ENCODE data around the gene NUDCD3. TPM values are rescaled to one million over a fixed set of nuclear protein-coding genes. Genes with fewer than 3 reads are reported as not detected.

Gene NUDCD3
- total and polyA plus RNA-seq, 2 experiments from 2014 or later: 35.7 to 42.7 TPM

DNA sequence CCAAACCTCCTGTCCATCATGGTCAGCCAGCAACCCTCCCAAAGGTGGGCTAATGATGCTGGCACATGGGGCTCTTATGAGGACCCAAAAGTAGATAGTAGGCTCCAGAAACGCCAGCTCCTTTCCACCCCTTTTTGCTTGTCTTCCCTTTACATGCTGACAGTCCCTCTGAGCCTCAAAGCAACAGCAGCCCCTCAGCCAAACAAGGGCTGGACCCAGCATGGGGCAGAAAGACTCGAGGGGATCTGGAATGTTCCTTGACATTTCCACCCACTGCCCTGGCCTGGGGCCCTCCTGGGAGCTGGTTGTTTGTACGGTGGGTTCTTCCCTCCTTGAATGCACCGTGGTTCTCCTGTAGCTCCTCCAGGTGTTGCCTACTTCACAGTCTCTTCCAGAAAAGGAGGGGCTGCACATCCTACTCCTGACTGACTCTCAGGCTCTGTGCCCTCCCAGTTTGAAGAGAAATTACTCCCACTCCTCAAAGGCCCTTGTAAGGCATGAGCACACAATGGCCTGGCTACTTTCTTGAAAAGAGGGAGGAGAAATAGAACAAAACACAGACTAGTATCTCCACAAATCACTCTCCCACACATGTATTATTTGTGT lies 21.5 kb upstream of the NUDCD3 start (continued):
- TF ChIP-seq, protein P1, sequence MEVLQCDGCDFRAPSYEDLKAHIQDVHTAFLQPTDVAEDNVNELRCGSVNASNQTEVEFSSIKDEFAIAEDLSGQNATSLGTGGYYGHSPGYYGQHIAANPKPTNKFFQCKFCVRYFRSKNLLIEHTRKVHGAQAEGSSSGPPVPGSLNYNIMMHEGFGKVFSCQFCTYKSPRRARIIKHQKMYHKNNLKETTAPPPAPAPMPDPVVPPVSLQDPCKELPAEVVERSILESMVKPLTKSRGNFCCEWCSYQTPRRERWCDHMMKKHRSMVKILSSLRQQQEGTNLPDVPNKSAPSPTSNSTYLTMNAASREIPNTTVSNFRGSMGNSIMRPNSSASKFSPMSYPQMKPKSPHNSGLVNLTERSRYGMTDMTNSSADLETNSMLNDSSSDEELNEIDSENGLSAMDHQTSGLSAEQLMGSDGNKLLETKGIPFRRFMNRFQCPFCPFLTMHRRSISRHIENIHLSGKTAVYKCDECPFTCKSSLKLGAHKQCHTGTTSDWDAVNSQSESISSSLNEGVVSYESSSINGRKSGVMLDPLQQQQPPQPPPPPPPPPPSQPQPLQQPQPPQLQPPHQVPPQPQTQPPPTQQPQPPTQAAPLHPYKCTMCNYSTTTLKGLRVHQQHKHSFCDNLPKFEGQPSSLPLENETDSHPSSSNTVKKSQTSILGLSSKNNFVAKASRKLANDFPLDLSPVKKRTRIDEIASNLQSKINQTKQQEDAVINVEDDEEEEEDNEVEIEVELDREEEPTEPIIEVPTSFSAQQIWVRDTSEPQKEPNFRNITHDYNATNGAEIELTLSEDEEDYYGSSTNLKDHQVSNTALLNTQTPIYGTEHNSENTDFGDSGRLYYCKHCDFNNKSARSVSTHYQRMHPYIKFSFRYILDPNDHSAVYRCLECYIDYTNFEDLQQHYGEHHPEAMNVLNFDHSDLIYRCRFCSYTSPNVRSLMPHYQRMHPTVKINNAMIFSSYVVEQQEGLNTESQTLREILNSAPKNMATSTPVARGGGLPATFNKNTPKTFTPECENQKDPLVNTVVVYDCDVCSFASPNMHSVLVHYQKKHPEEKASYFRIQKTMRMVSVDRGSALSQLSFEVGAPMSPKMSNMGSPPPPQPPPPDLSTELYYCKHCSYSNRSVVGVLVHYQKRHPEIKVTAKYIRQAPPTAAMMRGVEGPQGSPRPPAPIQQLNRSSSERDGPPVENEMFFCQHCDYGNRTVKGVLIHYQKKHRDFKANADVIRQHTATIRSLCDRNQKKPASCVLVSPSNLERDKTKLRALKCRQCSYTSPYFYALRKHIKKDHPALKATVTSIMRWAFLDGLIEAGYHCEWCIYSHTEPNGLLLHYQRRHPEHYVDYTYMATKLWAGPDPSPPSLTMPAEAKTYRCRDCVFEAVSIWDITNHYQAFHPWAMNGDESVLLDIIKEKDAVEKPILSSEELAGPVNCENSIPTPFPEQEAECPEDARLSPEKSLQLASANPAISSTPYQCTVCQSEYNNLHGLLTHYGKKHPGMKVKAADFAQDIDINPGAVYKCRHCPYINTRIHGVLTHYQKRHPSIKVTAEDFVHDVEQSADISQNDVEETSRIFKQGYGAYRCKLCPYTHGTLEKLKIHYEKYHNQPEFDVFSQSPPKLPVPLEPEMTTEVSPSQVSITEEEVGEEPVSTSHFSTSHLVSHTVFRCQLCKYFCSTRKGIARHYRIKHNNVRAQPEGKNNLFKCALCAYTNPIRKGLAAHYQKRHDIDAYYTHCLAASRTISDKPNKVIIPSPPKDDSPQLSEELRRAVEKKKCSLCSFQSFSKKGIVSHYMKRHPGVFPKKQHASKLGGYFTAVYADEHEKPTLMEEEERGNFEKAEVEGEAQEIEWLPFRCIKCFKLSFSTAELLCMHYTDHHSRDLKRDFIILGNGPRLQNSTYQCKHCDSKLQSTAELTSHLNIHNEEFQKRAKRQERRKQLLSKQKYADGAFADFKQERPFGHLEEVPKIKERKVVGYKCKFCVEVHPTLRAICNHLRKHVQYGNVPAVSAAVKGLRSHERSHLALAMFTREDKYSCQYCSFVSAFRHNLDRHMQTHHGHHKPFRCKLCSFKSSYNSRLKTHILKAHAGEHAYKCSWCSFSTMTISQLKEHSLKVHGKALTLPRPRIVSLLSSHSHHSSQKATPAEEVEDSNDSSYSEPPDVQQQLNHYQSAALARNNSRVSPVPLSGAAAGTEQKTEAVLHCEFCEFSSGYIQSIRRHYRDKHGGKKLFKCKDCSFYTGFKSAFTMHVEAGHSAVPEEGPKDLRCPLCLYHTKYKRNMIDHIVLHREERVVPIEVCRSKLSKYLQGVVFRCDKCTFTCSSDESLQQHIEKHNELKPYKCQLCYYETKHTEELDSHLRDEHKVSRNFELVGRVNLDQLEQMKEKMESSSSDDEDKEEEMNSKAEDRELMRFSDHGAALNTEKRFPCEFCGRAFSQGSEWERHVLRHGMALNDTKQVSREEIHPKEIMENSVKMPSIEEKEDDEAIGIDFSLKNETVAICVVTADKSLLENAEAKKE (CRISPR knock-in tag; IDR thresholded peaks at IDR 0.05): no peak
- TF ChIP-seq JUNB (IDR thresholded peaks at IDR 0.05; ENCODE audit: unreplicated experiment) (no peak), ZNF114 (CRISPR knock-in tag; IDR thresholded peaks at IDR 0.05) (no peak)

DNA sequence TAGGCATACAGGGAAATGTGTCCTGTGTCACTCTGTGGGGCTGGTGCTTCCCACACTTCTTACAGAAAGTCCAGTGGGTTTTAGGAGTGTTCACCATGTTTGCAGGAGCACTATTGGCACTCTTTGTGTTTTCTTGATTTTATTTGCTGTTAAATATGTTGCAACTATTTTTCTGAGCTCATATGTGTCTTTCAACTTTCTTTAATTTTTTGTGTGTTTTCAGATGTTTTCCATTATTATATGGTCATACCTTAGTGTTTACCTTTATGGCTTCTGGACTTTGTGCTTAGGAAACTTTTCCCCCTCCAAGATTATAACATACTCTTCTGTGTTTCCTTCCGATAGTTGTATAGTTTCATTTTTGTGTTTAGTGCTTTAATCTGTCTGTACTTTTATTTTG lies 20.8 kb upstream of the NUDCD3 start:
- Histone ChIP-seq H3K27ac (ENCODE audit: low read depth) (no peak overlapping the region), H3K27me3 (ENCODE audit: insufficient read depth) (no peaks in the 10 kb centered on the region), H3K9me2 (ENCODE audit: insufficient read depth) (no peaks in the 10 kb centered on the region), H3F3A (replicated peaks; ENCODE audit: low read depth) (no peaks in the 10 kb centered on the region), H3K4me1 (ENCODE audit: insufficient read depth) (no peaks in the 10 kb centered on the region), H3K4me2 (no peak overlapping the region), H3K36me3 (ENCODE audit: insufficient read depth) (no peaks in the 10 kb centered on the region), H3K79me2 (replicated peaks; ENCODE audit: insufficient read depth) (no peaks in the 10 kb centered on the region), H3K4me3 (no peak overlapping the region), H4K20me1 (replicated peaks; ENCODE audit: insufficient read depth) (no peaks in the 10 kb centered on the region), H2AFZ (no peak overlapping the region)
- Mint-ChIP-seq H3K27ac (no peak overlapping the region), H3K36me3 (ENCODE audit: low read depth) (peaks cover 4% of the 10 kb centered on the region; the same call in 1 of the 3 replicates), H3K4me3 (no peak overlapping the region), H3K9me3 (peaks cover 34% of the 10 kb centered on the region), H3K27me3 (ENCODE audit: insufficient read depth, low read depth, poor library complexity) (peaks cover 1% of the 10 kb centered on the region), H3K4me1 (no peaks in the 10 kb centered on the region)
- ATAC-seq: no peak
- no peak for DNase-seq (ENCODE audit: low spot score)
- TF ChIP-seq CREB1 (CRISPR knock-in tag; IDR thresholded peaks at IDR 0.05; ENCODE audit: low read depth): no peak
- TF ChIP-seq, protein P2, sequence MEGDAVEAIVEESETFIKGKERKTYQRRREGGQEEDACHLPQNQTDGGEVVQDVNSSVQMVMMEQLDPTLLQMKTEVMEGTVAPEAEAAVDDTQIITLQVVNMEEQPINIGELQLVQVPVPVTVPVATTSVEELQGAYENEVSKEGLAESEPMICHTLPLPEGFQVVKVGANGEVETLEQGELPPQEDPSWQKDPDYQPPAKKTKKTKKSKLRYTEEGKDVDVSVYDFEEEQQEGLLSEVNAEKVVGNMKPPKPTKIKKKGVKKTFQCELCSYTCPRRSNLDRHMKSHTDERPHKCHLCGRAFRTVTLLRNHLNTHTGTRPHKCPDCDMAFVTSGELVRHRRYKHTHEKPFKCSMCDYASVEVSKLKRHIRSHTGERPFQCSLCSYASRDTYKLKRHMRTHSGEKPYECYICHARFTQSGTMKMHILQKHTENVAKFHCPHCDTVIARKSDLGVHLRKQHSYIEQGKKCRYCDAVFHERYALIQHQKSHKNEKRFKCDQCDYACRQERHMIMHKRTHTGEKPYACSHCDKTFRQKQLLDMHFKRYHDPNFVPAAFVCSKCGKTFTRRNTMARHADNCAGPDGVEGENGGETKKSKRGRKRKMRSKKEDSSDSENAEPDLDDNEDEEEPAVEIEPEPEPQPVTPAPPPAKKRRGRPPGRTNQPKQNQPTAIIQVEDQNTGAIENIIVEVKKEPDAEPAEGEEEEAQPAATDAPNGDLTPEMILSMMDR (conservative IDR thresholded peaks at IDR 0.05; ENCODE audit: low read depth in 2 of 2): no peak
- TF ChIP-seq STAT1 (IDR thresholded peaks at IDR 0.05; ENCODE audit: unreplicated experiment): no peak
- TF ChIP-seq, protein P1 (CRISPR knock-in tag; IDR thresholded peaks at IDR 0.05): no peak
- TF ChIP-seq NANOG (IDR thresholded peaks at IDR 0.05; ENCODE audit: borderline replicate concordance): no peak
- TF ChIP-seq JUNB (IDR thresholded peaks at IDR 0.05; ENCODE audit: unreplicated experiment): no peak
- no peak for TF ChIP-seq POLR2AphosphoS5 (IDR thresholded peaks at IDR 0.05; ENCODE audit: low read depth)
